Measurements from ENCODE around the gene SLC39A11.
"Not testable (repeated sequence)": the region's sequence is repeated elsewhere in the genome, so short reads cannot be mapped to it uniquely, and the experiment has no call there.

SLC39A11 gene

GRCh38 chr17:72999474-72999873 is 93.0 kb downstream of the SLC39A11 start:
- DNase-seq: not testable (repeated sequence)

DNA sequence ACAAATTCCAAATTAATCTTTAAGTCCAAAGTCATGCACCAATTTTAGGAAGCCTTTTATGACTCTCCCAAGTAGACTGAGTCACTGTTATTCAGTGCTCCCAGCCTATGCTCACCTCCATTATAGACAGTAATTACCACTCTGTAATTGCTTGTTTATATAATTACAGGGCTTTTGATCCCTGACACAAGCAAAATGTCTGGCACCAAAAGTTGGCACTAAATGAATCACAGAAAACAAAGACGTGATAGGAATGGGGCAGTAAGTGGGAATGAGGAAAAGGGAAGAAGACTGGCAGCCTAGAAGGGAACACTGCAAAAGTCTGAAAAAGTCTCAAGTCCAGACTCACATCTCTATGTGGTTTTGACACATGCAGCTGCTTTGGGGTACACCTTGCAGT is 94.1 kb downstream of the SLC39A11 start:
- no peak for DNase-seq

- no peak for DNase-seq
Measured at GRCh38 chr17:72997559-72997958, 94.9 kb downstream of the SLC39A11 start.

DNA sequence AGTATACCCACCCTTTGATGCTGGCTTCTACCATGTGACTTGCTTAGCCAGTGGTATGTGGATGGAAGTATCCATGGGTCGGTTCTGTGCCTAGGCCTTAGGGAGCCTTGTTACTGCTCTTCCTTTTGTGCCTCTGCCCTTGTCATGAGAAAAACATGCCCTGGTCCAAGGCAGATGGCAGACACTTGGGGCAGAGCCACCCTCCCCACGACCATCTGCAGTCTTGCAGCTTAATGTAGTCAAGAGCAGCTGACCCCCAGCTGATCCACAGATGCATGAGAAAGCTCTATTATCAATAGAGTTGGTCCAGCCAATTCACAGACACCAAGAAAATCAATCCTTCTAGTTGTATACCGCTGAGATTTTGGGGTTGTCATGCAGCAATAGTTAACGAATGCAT is 95.7 kb downstream of the SLC39A11 start:
- peak; percentile 88 for DNase-seq

GRCh38 chr17:72995008-72995656 is 97.4 kb downstream of the SLC39A11 start:
- DNase-seq: no peak

DNA sequence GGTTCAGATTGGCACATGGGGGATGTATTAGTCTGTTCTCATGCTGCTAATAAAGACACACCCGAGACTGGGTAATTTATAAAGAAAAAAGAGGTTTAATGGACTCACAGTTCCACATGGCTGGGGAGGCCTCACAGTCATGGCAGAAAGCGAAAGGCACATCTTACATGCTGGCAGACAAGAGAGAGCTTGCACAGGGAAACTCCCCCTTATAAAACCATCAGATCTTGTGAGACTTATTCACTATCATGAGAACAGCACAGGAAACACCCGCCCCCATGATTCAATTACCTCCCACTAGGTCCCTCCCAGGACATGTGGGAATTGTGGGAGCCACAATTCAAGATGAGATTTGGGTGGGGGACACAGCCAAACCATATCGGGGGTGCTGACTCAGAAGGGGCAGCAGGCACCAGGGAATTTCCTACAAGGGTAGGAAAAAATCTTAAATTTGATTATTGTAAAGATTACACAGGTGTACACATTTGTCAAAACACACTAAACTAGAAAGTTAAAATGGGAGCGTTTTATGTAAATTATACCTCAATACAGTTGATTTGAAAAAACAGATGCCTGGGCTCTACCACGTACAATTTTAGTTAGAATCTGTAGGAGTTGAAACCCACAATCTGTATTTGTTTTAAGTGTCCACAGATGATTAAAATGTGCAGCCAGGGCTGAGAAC is 99.6 kb downstream of the SLC39A11 start:
- not testable (repeated sequence) for DNase-seq

GRCh38 chr17:72991651-72992050 is 100.8 kb downstream of the SLC39A11 start:
- no peak for DNase-seq

DNA sequence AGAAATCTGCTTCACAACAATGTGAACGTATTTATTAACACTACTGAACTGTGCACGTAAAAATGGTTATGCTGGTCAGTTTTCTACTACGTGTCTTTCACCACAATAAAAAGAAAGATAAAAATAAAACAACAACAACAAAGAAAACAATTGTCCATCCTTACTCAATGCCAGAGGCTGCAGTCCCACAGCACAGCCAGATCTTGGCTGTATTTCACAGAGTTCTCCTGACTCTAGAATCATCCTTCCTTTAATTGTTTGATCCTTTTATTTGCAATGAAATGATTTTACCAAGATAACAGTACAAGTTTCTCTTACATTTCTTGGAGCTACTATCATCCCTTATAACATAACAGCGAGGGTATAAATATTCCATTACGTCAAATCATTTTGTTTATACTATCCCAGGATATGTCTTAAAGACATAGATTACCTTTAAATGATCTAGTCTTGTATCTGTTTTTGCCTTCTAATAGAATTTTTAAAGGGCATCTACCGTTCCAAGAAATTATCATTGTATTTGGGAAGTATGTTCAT is 103.3 kb downstream of the SLC39A11 start:
- DNase-seq: no peak

DNA sequence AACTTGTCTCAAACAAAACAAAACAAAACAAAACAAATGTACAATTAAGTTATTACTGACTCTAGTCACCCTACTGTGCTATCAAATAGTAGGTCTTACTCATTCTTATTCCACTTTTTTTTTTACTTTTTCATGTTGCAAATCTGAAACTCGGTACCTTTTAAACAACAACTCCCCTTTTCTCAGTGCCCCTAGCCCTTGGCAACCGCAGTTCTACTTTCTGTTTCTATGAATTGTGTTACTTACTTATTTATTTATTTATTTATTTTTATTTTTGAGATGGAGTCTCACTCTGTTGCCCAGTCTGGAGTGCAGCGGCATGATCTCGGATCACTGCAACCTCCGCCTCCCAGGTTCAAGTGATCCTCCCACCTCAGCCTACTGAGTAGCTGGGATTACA is 104.0 kb downstream of the SLC39A11 start:
- no peak for DNase-seq

GRCh38 chr17:72987166-72987565 is 105.3 kb downstream of the SLC39A11 start:
- DNase-seq: peak; percentile 86

DNA sequence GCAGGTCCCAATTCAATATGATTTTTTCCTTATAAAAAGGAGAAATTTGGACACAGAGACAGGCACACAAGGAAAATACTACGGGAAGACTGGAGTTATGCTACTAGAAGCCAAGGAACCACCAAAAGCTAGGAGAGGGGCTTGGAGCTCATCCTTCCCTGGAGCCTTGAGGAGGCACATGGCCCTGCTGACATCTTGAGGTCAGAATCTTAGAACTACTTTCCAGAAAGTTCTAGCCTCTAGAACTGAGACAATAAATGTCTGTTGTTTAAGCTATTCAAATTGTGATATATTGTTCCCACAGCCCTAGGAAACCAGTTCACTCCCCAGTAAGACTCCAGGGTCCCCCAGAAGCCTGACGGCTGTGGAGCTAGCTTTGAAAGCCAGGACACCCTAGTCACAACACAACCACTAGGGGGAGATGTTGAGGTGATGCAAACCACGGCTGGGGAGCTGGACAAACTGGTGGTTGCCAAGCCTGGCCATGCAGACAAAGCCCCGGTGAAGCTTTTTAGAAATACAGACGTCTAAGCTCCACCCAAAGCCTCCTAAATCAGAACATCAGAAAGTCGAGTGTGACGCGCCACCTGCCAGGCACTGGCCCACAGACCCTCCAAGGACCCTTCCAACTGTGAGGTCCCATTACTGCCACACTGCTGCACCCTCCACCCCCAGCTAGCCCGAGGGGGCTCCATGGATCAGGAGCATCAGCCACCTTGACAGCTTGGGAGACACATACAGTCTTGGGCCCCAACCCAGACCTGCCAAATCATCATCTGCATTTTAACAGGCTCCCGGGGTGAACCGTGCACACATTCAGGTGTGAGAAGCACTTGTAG is 106.4 kb downstream of the SLC39A11 start:
- DNase-seq: peak; percentile 96

- DNase-seq: no peak
Measured at GRCh38 chr17:72984926-72985325, 107.6 kb downstream of the SLC39A11 start.

GRCh38 chr17:72984145-72984925 is 108.2 kb downstream of the SLC39A11 start:
- no peak for DNase-seq

DNA sequence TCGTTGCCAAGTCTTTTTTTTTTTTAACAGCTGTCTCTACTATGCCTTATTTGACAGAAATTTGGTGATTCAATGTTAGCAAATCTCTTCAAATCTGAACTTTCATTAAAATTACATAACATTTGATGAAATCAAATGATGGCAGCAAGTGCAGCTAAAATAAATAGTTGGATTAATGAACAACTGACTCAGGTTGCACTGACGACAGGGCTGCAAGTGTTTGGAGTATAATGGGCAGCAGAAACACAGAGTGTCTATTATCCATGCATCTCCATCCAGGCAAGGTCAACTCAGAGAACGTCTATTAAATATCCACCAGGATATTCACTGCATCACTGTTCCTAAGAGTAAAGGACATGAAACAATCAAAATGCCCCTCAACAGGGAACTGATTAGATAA is 109.8 kb downstream of the SLC39A11 start:
- no peak for DNase-seq

- no peak for DNase-seq
Measured at GRCh38 chr17:72978593-72979218, 113.8 kb downstream of the SLC39A11 start.

- no peak for DNase-seq
Measured at GRCh38 chr17:72977771-72978417, 114.6 kb downstream of the SLC39A11 start.

GRCh38 chr17:72976971-72977770 is 115.3 kb downstream of the SLC39A11 start:
- DNase-seq: no peak

DNA sequence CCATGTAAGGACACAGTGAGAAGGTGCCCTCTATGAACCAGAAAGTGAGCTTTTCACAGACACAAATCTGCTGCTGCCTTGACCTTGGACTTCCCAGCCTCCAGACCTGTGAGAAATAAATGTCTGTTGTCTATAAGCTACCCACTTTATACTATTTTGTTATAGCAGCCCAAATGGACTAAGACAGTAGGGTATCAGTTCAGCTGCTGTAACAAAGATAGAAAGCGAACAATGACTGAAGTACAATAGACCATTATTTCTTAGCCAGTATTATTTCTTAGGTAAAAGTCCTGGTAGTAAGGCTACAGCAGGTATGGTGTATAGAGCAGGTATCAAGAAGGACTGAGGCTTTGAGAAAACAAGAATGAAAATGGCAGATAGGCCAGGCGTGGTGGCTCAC is 117.0 kb downstream of the SLC39A11 start:
- no peak for DNase-seq

GRCh38 chr17:72974605-72975232 is 117.8 kb downstream of the SLC39A11 start:
- DNase-seq: no peak

DNA sequence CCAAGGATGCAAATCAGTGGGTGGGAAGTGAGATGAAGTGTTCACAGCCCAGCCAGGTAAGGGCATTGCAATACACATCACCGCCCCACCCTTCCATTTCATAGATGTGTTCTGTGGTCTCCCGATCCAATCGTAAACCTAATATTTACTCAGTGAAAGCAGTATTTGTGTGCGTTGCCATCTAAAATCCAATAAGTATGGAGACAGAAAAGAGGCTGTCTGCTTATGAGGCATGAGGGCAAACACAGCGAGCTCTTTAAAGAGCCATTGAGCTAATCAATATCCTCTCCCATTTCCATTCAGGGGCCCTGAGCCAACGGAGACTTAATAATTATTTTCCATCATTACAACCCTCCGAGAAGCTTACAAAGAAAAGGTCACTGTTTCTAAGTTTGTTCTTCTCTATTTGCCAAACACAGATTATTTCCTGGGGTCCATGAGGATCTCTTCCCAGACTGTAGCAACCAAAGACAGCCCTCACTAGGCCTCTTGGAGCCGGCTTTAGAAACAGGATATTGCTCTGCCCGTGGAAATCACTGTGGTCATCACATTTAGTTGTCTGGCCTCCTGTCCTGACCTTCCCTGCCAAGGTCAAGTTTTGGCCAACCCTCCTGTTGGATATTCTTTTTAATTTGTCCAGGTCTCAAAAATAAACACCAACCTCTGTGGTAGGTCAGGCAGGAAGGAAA is 120.1 kb downstream of the SLC39A11 start:
- DNase-seq: no peak

Data from NCI-H524 treated with DMSO at 0.1 percent for 48 hours (cell line).